ENCODE results near the gene CSNK1G1.
A peak's percentile ranks its signal among the peaks of the same experiment; 100 is the strongest.

The CSNK1G1 gene

DNA sequence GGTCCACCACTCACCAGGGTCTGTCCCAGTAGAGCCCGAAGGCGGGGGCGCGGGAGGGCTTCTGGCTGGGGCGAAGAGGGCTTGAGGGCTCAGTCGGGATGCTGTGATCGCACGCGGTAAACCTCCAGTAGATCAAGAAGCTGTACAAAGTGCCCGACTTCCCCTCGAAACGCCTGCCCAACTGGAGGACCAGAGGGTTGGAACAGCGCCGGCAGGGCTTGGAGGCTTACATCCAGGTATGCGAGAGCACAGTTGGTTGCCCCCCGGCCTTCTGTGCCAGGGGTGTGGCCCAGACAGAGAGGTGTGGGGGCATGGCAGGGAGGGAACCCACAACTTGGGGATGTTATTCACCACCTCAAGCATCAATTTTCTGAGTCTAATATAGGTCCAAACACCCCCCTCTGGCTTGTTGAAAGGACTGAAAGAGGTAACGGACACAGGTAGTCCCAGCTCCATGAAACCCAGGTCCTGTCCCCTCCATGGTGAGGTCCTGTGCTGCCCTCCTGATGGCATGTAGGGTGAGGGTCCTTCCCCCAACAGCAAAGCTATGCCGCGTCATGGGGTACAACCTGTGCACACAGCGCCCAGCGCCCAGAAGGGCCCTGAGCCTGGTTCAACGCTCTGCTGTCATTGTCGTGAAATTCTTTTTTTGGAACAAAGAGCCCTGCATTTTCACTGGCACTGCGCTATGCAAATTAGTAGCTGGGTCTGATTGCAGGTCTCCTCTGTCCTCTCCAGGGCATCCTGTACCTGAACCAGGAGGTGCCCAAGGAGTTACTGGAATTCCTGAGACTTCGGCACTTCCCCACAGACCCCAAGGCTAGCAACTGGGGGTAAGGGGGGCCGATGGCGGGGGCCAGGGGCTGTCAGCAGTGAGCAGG lies 203.2 kb downstream of the CSNK1G1 start:
- peak in 1 of 2 donors; percentile 5 for DNase-seq

DNA sequence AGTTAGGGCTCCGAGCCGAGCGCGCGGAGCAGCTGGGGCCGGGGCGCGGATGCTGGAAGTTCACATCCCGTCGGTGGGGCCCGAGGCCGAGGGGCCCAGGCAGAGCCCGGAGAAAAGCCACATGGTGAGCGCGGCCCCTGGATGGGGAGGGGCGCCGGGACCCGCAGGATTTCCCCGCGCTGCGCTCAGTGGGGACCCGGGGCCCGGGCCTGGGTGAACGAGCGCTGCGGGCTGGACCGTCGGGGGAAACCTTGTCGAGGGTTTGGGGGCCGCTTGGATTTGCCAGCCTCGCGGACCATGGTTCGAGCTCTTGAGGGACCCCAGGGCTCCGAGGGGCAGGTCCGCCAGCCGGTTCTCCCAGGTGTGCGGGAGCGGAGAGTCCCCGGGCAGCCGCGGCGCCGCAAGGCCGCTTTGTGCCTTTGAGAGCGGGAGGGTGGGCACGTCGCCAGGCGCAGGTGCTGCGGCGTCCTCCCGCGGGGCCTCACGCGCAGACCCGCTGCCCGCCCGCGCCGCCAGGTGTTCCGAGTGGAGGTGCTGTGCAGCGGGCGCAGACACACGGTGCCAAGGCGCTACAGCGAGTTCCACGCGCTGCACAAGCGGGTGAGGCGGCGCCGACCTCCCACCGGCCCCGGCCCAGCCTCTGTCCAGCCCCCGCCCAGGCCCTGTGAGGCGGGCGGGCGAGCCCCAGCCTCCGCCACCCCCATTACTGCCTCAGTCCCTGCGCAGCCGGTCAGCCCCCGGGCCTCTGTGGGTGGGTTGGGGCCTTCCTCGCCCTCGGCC lies 204.1 kb downstream of the CSNK1G1 start, which contains the start of gene SNX22:
Gene SNX22 (plus strand): TSS at position 5 of the 780 bp plus-strand sequence. CDS start 45 bp downstream, at position 50.
- DNase-seq, result no peak

DNA sequence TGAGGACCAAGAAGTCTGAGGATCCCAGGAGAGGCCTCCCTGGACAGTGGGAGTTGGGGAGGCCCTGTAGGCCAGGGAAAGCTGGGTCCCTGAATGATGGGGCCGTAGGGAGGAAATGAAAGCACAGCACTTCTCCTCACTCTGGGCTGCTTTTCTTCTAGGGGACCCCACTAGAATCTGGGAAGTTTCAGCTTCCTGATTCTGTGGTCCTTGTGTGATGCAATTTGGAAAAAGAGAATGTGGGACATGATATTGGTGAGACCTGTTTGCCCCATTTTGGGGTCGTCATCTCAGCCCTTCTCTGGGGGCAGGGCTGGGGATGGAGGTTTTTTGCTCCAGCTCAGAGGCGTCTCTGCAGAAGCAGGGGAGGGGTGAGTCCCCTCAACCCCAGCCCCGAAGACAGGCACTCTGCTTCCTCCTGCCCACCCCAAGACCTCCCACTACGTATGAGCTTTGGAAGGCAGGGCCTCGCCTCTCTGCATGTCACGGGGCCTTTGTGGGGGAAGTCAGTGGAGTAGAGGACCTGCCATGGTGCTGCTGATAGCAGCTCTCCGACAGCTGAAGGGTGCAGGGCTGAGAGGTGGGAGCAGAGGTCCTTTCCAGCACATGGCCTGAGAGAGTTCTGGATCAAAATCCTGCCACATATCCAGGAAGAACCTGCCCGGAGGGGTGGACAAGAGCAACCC lies 205.9 kb downstream of the CSNK1G1 start:
- DNase-seq, result peak; percentile 15 to 41

DNA sequence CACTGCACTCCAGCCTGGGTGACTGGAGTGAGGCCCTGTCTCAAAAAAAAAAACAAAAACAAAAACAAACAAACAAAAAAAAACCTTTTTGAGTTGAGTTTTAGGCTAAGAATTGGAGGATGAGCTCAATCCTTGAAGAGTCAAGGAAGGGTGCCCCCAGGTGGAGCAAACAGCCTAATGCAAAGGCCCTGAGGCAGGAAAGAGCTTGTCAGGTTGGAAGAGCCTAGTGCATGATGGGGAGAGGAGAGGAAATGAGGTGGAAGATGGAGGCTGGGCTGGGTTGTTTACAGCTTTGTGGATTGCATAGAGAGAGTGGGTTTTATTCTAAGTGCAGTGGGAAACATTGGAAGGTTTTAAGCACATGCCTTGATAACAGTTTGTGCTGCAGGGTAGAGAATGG lies 206.5 kb downstream of the CSNK1G1 start:
- DNase-seq, result peak in 1 of 2 donors; percentile 5

DNA sequence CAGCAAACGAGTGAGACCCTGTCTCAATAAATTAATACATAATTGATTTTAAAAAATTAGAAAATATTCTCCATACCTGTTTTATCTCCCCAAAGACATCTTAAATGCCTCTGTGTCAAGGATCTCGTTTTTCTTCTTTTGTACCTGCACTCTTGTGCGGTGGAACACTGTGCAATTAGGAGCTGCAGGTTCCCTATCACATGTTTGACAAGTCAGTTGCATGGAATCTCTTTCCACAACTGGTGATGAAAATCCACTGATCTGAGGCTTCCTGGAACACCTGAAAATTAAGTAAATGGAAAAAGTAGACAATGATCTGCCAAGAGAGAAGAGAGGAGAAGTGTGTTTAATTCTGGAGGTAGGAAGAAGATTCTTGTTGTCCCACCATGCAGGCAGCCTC lies 207.4 kb downstream of the CSNK1G1 start:
- DNase-seq, result no peak

DNA sequence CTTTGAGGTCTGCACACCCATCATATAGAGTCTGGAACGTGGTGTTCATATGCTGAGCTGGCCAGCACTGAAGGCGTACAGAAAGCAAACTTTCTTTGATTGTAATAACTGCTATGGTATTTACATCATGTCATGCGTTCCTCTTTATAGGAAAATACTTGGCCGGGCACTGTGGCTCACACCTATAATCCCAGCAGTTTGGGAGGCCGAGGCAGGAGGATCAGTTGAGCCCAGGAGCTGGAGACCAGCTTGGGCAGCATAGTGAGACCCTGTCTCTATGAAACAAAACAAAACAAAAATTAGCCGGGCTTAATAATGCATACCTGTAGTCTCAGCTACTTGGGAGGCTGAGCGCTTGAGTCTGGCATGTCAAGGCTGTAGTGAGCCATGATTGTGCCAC lies 207.8 kb downstream of the CSNK1G1 start:
- no peak for DNase-seq

DNA sequence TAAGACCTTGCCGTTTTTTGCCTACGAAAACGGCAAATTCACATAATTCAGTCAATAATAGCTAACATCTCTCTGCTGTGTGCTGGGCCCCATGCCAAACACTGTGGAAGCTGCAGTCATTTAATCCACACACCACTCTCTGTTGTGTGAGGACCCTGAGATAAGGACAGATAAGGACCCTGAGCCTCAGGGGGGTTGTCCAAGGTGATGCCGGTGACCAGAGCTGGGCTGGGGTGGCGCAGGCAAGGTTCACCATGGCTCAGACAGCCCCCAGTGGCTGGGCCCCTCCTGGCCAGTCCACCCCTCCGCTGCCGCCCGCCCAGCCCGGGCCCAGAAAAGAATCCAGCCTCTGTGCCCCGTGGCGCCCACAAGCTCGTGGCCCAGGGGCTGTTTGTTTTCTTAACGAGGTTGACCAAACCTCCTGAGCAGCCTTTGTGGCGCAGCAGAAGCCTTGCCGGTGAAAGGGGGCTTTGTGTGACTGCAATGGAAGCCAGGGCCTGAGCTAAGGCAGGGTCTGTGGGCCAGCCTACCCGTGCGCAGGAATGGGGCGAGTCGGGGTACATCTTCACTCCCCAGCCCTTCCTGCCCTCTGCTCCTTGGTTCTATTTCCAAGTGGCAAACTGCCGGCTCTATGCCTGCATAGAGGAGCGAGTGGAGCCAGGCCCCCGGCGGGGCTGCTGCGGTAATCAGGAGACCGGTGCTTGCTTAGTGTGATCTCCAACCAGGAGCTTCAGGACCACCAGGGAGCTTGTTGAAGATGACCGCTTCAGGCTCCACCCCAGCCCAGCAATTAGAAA lies 208.9 kb downstream of the CSNK1G1 start:
- no peak for DNase-seq

DNA sequence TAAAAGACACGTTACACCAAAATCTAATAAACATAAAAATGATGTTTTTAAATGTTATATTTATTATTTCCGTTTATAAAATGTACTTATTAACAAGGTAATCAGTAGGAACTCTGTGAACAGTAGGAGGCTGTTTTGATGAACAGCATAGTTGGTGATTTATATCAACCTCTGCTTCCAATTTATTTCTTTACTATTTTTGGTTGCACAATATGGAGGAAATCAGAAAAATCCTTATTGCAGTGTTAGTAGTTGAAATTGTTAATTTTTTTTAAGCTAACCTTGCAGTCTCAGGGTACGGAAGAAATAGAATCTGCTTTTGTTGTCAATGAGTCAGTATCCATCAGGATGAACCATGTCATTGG lies 209.5 kb downstream of the CSNK1G1 start:
- no peak for DNase-seq

DNA sequence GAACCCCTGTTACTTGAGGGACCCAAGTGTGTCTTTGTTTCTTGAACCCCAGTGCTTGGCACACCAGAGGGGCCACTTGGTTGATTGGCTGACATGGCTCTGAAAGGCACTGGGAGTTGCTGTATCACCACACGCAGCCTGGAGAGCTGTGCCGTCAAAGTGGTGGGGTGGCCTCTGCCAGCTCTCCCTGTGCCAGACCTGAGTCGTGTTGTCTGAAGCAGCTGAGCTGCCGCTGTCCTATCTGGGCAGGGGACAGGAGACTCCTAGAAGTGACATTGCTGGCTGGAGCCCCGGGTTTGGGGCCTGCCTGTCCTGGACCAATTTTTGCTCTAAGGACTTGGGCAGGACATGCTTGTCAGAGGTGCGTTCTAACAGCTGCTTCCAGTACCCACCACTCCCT lies 209.9 kb downstream of the CSNK1G1 start:
- DNase-seq, result no peak

DNA sequence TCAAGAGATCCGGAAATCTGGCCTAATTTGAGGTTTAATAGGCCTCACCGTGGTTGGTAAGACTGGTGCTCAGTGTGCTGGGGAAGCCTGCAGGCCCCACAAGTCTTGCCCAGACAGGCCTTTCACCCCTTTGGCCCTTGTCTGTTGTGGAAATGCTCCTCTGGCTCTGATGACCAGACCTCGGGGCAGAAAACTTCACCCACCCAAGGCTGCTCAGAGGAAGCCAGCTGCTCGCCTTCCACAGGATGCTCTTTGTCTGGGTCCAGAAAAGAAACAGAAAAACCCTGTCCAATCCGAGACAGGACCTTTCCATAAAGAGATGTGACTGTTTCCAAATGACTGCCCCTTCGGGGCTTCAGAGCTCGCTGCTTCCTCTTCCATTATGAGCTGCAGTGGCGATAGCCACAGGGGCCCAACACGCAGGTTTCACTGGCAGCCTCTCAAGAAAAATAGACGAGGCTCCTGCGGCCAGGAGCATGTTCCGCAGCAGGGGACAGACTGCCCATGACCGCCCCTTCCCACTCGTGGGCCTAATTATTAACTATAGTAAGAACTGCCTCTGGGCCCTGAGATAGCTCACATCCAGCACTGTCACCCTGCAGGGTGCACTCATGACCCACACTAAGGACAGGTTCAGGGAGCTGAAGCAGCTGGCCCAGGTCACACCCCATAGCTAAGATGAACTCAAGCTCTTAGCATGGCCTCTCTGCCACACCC lies 211.2 kb downstream of the CSNK1G1 start:
- no peak for DNase-seq

DNA sequence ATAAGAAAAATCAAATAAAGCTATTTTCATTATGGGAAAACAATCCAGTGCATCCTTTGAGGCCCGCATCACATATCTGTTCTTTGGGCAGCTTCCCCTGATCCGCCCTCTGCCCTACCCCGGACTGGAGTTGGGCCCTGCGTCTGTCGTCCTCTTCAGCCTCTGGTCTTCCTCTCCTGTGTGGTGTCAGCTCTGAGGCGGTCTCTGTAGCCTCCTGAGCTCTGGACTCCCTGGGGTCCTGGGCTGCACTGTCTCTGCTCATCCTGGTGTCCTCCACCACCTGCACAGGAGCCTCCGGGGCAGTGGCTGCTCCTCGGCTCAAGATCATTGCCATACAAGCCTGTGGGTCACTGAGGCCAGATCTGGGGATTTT lies 211.8 kb downstream of the CSNK1G1 start:
- DNase-seq, result no peak

DNA sequence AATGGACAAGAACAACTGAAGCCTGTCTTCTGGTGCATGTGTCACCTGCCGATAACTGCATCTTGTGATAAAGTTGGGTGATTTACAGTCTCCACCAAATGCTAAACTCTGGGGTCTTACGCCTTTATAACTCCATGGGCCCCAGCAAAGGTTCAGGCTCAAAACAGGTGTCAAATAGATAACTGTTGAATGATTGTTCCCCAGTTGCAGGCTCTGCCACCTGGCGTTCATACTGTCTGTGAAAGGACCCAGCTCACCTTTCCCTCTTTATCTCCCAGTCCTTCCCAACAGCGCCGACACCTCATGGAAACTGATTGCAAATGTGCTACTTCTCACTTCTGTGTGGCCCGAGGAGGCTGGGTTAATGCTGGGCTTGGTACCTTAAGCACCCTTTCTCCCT lies 212.7 kb downstream of the CSNK1G1 start:
- DNase-seq, result no peak

DNA sequence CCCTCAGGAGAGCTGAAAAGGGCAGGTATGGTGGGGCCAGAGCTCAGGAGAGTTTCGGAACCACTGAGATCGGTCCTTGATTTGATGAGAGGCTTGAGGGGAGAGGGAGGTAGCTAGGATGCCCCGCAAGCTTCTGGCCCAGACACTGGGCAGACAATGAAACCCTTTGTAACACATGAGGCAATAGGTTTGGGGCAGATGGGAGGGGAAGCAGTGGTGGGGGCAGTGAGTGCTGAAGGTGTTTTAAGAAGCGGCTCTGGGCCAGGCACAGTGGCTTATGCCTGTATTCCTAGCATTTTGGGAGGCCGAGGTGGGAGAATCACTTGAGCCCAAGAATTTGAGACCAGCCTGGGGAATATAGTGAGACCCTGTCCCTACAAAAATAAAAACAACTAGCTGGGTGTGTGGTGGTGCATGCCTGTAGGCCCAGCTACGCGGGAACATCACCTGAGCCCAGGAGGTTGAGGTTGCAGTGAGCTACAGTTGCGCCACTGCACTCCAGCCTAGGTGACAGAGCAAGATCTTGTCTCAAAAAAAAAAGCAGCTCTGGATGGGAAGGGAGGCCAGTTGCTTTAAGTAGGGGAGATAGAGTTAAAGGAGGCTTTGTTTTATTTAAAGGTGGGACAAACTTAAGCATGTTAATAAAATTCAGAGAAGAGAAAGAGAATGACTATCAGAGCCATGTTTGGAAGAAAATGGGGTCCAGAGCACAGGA lies 214.0 kb downstream of the CSNK1G1 start:
- DNase-seq, result no peak

DNA sequence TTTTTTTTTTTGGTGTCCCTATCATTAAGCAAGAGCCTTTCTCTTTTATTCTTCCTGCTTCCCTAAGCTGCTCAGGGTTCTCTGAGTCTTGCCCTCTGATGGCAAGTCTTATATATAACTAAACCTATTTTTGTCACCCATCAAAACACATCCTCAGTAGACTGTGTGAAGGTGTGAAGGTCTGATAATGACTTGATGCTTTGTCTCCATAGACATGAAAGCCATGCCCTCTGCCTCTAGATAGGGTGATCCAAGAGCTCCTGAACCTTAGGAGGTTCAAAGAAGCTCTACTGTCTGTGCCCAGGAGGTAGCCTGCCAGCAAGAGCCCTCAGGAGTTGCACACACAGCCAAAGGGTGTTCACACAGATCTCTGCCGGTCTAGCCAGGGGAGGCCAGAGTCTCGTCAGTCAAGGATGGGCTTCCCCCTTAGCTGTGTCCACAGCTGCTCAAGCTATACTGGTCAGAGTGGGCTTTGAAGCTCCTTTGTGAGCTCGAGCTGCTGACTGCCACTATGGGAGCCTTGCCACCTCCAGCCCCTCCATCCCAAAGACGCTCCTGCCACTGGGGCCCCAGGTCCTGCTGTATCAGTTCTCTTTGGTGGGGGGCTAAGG lies 217.5 kb downstream of the CSNK1G1 start:
- no peak for DNase-seq

DNA sequence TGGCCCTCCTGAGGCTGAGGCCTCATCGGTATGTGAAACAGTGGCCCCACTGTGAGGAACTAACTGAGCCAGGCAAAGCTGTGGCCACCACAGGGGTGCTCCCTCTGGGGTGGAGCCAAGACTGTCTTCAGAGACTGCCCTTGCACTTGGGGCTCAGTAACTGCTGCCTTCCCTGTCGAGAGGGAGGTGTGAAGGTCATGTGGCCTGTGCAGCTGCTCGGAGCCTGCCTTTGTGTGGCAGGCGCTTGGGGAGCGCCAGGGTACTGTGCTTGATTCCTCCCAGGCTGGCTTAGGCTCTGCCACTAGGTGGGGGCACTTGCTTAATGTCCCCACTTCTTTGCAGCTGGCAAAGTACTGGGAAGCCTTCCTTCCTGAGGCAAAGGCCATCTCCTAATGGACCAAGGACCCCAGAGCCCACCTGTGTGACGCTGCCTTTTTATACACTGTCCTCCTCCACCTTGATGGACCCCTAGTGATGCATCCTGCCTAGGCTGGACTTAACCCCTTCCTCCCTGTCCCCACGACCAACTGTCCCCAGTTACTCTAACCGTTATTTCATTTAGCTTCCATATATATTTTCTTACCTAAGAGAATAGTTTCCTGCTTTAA lies 218.6 kb downstream of the CSNK1G1 start:
- DNase-seq, result no peak

DNA sequence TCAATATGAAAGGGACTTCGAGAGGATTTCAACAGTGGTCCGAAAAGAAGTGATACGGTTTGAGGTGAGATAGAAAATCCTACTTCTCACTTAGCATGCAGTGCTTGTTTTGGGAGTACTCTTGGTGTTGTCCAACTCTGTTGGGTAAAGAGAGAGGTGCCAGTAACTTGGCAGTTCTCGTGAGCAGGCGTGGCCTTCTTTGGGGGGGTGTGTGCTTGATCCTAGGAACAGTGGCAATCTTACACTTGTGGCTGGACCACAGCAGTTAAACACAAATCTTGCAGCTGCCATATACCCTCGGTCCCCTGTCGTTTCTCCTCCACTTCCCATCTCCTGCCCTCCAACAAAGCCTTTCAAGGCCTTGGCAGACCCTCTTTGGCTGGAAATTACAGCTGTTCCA lies 219.6 kb downstream of the CSNK1G1 start:
- DNase-seq, result no peak

DNA sequence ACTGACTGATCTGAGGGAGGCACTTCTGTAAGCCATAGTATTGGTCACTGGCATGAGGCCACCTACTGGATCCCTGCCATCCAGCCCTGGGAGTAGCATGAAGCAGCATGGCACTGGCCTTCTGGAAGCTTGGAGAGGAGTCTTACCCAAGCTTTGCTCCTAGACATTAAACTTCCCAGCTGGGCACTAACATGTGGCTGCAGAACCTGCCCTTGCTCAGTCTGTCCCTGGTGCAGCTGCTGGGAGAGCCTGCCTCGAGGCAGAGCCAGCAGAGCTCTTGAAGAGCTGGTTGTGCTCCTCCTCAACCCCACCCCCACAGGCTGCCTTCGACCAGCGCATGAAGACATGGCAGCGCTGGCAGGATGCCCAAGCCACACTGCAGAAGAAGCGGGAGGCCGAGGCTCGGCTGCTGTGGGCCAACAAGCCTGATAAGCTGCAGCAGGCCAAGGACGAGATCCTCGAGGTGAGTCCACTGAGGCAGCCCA lies 221.6 kb downstream of the CSNK1G1 start:
- no peak for DNase-seq

DNA sequence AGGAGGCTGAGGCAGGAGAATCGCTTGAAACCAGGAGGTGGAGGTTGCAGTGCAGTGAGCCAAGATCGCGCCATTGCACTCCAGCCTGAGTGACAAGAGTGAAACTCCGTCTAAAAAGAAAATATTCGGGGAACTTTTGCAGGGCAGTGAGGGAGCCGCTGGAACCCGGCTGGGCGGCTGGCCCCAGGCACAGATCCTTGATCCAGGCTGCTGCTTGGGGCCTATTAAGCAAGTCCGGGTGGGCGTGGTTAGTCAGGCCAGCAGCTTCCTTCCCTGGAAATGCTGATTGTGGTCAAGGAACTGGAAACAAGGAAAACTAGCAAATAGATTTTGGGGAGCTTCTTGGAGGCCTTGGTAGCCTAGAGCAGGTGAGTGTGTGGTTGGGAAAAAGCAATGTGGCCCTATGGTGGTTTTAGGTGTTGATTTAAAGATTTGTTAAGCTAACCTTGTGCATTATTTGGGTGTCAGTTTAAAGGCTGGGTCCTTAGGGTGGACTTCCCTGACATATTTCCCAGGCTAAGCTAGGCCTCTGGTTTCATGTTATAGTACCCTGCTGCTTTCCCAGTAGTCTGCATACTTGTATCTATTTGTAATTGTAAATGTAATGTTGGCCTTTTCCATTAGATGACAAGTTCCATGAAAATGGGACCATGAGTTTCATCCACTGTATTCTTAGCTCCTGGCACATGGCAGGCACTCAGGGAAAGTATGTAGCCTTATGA lies 222.2 kb downstream of the CSNK1G1 start:
- DNase-seq, result no peak

DNA sequence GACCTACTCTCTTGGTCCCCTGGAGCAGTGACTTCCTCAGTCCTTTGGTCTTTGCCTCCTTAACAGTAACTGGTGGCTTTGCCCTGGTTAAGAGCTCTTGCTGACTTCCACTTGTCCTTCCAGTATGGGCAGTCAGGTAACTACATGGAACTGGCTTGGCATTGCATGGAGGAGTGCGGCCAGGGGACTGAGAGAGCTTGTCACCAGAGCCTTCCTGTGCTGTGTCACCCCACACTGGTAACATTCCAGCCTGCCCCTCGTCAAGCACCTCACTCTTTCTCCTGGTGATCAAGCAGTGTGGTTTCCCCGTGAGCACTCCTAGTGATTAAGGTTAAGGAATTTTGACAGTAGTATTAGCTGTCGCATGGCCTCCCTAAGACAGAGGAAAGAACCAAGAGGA lies 223.8 kb downstream of the CSNK1G1 start:
- DNase-seq, result no peak

DNA sequence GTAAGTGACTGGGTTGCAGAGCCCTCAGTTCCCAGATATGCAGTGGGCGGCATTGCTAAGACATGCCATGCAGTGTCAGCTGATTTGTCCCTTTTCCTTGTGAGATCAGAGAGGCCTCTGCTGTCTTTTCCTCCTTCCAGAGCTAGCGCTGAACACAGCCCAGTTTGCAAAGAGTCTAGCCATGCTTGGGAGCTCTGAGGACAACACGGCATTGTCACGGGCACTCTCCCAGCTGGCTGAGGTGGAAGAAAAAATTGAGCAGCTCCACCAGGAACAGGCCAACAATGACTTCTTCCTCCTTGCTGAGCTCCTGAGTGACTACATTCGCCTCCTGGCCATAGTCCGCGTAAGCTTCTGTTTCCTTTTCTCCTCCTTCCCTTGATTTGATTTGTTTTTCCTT lies 224.4 kb downstream of the CSNK1G1 start:
- peak in 1 of 2 donors; percentile 21 for DNase-seq

All from inflammatory macrophage treated with lipopolysaccharide for 1 hour (primary cell).